Glomerular visceral epithelial cell (primary cell): ENCODE data around the gene TLE5.
"Not testable (repeated sequence)": the region's sequence is repeated elsewhere in the genome, so short reads cannot be mapped to it uniquely, and the experiment has no call there.

Source experiments
- DNase-seq: peaks from one replicate; pipeline ENCODE4 v3.0.0-alpha.2; 2016; ENCODE audit errors: extremely low spot score

Gene TLE5

DNA sequence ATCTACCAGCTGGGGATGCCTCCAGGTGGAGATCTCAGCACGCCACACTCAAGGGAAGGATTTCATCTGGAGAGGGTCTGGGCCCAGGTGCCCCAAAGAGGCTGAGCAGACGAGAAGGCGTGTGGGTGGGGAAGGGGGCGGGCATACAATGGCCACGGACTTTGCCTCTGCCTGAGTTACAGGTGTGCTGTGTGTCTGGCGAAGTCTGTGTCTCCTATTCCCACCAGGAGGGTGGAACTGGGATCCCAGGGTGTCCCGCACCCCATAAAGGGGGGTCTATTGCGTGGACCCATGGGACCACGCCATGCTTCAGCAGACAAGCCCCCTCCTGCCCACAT is 36.8 kb downstream of the TLE5 start:
- no peak for DNase-seq

DNA sequence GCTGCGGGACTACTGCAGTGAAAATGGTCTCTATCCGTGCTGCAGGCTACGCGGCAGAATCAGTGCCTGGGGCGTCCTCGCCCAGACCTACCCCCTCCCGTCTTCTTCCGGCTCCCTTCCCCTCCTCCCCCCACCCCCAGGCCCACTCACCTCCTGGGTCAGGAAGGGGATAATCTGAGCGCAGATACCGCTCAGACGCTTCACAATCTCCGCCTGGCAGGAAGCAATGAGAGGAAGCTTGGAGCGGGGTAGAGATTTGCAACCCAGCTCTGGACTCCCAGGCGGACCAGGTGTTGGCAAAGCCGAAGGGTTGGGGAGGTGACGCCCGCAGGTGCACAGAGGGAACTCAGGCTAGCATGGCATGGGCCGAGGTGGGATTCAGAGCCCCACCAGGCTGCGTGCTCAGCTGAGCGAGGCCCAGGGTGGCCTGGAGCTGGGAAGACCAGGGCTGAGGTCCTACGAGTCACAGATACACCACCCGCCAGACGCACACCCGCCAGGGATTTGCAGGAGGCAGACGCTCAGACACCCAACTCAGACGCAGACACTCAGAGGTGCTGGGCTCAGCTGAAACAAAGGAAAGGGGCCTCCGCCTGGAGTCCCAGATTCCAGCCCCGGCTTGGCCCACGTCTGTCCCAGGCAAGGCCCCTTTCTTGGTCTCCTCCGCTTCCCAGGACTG is 37.3 kb downstream of the TLE5 start:
- DNase-seq, result no peak

DNA sequence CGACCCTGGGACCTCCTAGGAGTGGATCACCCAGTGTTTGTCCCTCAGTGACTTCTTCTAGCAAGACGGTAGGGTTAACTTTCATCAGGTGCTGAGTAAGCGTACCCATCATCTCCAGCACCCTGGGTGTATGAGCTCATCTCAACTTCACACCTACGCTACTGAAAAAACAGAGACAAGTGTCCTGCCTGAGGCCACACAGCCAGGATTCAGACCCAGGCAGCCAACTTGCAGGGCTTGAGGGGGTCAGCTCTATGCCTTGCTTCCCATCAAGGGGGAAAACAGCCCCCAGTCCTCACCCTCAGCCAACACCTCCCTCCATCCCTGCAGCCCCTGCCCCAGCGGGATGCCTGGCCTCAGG is 37.8 kb downstream of the TLE5 start:
- DNase-seq, result no peak

DNA sequence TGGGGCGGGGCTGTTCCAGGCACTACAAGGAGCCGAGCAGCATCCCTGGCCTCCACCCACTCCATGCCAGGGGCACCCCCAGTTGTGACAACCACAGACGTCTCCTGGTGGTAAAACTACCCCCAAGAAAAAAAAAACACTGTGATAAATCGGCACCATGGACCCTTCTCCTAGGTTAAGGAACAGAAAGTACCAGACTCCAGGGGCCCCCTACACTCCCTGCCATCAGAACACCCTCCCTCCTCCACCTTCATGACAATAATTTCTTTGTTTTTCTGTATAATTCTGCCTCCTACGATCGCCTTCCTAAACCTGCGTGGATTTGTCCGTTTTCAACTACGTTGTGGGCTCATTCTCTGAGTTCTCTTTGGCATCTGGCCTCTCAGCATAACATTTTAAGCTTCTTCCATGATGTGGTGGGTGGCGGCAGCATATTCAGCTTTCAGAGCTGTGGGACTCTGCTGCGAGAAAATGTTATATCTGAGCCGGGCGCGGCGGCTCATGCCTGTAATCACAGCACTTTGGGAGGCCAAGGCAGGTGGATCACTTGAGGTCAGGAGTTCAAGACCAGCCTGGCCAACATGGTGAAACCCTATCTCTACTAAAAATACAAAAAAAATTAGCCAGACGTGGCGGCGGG is 41.9 kb downstream of the TLE5 start:
- DNase-seq, result no peak

DNA sequence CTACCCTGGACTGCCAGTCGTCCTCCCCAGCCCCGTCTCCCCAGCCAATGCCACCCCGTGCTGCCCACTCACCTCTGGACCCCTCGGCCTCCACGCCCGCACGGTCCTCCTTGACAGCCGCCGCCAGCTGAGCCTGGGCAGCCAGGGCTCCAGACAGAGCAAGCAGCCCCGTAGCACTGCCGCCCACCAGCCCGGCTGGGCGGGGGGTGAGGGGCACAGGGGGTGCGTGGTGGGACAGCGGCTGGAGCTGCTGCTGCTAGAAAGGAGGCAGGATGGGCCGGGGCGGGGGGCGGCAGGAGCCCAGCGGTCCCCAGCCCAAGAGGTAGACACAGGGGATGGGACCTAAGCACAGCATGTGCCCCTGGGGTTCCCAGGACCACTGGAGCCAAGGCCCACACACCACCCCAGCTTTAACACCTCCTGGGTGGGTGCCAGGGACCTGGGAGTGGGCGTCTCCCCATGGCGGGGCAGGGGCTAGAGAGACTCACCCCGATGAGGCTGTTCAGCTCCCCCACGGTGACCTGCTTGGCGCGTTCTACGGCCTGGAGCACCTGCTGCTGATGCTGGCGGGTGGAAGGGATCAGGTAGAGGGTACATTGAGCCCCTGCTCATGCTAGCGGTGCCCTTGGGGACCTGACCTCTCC is 43.0 kb downstream of the TLE5 start:
- DNase-seq, result no peak

DNA sequence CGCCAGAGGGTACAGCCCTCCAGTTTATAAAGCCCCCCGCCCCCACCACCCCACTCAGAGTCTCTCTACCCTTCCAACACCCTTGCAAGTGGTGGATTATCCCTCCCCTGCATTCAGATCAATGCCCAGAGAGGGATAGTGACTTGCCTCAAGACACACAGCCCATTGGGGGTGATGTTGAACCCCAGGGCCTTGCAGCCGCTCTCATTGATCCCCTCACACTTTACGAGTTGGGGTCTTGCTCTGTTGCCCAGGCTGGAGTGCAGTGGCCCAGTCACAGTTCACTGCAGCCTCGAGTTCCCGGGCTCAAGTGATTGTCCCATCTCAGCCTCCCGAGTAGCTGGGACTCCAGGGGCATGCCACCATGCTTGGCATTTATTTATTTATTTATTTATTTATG is 44.4 kb downstream of the TLE5 start:
- no peak for DNase-seq

DNA sequence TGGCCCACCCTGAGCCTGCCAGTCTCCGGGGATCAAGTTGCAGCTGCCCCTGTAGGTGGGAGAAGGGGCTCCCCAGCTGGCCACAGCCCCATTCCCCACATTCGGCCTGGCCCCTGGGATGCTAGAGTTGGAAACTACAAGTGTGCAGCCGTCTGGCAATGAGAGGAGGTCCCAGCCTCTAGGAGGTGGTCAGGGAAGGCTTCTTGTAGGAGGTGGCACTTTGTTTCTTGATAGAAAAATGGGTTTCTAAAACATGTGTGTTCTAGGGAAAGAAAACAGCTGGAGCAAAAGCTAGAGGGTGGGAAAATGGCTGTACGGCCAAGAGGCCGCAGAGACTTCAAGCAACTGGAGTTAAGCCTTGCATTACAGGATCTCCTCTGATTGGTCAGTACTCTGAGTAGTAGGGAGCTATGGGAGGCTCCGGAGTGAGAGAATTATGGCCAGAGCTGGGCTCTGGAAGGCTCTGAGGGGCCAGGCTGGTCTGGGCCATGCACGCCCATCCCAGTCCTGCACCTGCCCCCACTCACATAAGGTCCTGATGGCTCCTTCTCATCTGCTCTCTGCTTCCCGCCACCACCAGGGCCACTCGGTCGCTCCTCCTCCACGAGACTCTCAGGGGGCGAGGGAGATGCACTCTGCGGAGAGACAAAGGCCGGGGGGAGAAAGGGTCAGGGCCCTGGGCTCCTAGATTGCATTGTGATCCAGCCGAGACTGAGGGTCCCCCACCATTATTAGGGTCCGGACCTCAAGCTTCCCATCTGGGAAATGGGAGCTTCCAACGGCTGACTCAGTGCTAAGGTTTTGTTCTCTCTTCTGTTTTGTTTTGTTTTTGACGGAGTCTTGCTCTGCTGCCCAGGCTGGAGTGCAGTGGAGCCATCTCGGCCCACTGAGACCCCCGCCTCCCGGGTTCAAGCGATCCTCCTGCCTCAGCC is 46.9 kb downstream of the TLE5 start:
- no peak for DNase-seq

DNA sequence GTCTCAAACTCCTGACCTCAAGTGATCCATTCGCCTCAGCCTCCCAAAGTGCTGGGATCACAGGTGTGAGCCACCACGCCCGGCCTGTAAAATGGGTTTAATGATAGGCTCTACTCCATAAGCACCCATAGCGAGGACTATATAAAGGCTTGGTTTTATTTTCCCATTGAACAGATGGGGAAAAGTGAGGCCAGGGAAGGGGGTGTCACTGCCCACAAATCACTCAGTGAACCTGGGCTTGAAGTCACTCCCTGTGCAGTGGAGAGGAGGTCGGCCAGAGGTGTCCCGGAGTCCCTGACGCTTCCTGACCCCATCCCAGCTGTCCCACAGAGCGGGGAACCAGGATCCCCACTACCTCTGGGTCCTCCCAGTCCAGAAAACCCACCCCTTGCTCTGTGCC is 48.2 kb downstream of the TLE5 start:
- DNase-seq, result no peak

DNA sequence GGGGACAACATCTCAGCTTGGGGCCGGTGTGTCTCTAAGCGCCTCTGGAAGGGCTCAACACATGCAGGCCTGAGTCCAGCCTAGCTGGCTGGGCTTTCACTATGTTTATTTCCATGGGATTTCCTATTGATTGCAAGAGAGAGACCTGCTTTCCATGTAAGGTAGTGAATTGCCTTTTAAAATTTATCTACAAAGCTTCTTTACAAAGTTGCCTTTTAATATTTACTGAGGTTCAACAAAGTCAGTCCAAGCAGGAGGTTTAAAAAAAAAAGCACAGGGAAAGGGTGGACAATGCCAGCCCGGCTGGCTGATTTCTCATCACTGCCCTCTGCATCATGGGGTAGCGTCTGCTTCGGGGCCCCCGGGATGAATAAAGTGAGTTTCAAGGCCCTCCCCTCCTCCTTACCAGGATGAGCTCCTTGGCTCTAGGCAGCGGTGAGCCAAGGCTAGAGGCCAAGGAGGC is 49.0 kb downstream of the TLE5 start:
- no peak for DNase-seq

DNA sequence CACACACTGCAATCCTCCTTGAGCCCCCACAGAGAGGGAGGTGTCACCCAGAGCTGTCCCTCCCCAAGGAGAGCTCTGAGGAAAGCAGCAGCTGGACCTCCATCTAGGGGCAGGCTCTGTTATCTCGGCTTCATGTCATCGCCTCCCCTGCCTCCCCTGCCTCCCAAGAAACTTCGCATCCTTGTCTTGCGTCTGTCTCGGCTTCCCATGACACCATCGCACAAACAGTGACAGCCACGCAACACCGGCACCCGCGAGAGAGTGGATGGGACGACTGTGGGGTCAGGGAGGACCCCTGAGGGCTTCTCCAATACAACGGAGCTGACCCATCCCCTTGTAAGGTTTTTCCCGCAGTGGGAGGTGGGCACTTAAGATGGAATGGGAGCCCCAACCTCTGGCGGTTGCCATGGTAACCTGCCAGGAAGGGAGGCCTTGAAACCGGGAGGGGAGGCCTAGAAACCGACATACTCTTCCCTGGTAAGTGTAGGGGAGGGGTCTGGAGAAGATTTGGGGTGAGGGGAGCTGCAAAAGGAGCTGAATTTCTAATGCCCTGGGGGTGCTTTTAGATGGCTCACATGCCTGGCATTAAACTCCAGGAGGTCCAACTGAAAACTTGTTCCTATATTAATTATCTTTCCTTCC is 49.6 kb downstream of the TLE5 start:
- no peak for DNase-seq

DNA sequence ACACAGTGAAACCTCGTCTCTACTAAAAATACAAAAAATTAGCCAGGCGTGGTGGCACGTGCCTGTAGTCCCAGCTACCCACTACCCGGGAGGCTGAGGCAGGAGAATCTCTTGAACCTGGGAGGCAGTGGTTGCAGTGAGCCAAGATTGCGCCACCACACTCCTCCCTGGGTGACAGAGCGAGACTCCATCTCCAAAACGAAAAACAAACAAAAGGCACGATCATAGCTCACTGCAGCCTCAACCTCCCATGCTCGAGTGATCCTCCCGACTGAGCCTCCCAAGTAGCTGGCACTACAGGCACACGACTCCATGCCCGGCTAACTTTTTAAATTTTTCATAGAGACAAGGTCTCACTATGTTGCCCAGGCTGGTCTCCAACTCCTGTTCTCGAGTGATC is 50.2 kb downstream of the TLE5 start:
- DNase-seq, result not testable (repeated sequence)

DNA sequence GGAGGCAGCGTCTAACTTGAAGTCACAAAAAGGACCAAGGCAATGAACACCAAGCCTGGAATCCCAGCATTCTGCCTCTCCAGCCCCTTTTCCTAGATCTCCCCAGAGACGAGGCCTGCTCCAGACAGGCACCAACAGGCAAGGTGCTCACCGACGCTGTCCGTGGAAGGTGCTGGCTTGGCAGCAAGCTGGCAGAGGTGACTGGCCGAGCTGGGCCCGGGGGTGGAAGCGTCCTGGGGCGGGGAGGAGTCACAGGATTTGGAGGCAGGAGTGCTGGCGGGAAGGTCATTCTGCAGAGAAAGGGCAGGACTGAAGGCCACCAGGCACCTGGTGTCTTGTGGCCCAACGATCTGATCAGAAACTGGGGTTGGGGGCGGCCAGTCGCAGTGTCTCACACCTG is 51.4 kb downstream of the TLE5 start:
- no peak for DNase-seq

DNA sequence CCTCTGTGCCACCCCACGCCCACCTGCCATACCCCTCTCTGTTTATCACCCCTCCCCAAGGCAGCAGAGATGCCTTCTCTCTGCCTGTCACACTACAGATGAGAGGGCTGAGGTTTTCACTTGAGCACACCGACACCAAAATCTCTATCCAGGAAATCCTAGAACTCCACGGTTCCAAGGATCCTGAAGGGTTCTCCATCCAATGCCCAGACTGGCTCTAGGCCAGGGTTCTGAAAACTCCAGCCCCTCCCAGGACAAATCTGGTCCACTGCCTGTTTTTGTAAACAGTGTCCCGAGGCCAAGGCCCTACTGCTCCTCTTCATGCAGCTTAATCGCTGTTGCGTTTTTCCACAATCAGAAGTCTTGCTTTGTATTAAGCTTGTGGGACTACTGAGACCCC is 53.3 kb downstream of the TLE5 start:
- no peak for DNase-seq

DNA sequence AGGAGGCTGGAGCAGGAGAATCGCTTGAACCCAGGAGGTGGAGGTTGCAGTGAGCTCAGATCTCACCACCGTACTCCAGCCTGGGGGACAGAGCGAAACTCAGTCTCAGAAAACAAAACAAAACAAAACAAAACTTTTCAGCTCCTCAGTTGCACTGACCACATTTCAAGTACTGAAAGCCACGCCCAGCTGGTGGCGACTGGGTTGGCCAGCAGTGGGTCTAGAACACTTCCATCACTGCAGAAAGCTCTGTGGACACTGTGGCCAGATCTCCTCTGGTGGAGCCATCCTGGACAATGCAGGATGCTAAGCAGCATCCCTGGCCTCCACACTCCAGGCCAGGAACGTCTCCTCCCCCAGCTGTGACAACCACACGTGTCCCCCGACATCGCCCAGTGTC is 54.3 kb downstream of the TLE5 start:
- no peak for DNase-seq

DNA sequence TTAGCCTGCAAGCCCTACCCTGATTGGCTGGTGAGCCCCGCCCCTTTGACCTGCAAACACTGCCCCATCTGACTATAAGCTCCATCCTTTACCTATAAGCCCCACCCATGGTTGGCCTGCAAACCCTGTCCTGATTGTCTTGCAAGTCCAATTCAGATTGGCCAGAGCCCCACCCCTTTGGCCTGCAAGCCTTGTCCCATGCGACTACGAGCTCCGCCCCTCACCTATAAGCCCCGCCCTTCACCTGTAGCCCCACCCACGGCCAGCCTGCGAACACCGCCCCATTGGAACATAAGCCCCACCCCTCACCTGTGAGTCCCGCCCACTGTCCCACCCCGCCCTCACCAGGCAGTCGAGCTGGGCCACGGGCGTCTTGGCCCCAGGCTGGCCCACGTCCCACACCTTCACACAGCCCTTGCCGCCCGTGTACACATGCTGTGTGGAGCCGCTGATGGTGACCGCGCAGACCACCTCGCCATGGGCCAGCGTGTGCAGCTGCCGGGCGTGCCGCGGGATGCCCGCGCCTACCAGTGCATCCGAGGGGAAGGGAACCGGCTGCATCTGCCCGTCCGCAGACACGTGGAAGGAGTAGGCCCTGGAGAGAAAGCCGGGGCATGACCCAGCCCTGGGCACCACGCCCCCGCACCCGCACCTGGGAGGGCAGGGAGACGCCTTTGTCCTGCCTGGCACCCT is 56.1 kb downstream of the TLE5 start:
- no peak for DNase-seq

DNA sequence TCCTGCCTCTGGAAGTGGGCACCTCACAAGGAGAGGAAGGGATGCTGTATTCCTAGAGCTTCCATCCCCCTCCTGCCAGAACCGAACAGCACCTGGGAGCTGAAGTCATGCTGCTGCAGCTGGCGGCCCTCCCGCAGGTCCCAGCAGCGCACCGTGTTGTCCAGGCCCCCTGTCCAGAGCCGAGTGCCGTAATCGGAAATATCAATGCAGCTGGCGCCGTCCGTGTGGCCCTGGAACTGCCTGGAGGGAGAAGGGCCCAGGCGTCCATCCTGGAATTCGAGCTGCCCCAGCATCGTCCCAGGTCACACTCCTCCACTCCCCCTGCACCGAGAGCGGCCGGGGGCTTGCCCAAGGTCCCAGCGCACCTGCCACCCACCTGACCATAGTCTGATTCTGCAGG is 57.0 kb downstream of the TLE5 start:
- DNase-seq, result no peak

DNA sequence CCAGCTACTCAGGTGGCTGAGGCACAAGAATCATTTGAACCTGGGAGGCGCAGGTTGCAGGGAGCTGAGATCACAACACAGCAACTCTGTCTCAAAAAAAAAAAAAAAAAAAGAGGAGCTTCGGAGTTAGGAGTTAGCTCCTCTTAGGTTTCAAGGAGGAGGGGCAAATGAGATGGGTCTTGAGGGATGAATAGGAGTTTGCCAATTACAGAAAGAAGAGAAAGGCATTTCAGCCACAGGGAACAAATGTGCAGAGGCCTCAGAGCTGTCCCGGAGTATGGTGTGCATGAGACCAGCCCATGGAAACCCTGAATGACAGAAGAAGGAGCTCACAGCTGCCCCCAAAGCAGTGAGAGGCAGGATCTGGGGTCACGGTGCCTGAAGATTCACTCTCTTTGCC is 57.8 kb downstream of the TLE5 start:
- no peak for DNase-seq

DNA sequence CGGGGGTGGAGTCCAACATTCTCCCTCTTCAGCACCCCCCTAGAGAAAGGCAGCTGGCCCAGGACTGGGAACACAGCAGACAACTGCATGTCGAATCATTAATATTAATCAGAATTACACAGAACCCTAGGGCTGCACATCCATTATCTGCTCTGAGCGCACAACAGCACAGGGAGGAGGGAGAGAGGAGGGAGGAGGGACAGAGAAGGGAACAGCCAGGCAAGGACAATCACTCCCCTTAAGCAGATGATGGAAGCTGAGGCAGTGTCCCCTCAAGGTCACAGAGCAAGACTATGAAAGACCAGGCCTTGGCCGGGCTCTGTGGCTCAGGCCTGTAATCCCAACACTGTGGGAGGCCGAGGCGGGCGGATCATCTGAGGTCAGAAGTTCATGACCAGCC is 59.2 kb downstream of the TLE5 start:
- DNase-seq, result no peak
